CD4-positive, alpha-beta T cell treated with Interleukin-17A for 4 hours (primary cell): ENCODE data around the gene DCBLD2.
"Not testable (repeated sequence)": the region's sequence is repeated elsewhere in the genome, so short reads cannot be mapped to it uniquely, and the experiment has no call there.

Experiments
- DNase-seq: peaks from one replicate; pipeline ENCODE4 v3.0.0-alpha.2; 2020; ENCODE audit warnings: mixed read lengths

DCBLD2 gene

GRCh38 chr3:98890965-98891910 lies 10.3 kb downstream of the DCBLD2 start:
- DNase-seq, result no peak

- no peak for DNase-seq
These were observed 11.2 kb downstream of the DCBLD2 start for GRCh38 chr3:98890181-98890835.

DNA sequence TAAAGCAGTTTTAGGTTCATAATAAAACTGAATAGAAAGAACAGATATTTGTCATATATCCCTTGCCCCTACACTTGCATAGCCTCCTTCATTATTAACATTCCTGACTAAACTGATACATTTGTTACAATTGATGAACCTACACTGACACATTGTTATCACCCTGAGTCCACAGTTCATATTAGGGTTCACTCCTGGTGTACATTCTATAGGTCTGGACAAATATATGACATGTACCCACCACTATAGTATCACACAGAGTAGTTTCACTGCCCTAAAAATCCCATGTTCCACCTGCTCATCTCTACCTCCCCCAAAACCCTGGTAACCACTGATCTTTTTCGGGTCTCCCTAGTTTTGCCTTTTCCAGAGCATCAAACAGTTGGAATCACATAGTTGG lies 13.8 kb downstream of the DCBLD2 start:
- DNase-seq, result no peak

GRCh38 chr3:98886525-98886924 lies 15.0 kb downstream of the DCBLD2 start:
- no peak for DNase-seq

- DNase-seq, result no peak
These were observed 15.6 kb downstream of the DCBLD2 start for GRCh38 chr3:98885851-98886250.

DNA sequence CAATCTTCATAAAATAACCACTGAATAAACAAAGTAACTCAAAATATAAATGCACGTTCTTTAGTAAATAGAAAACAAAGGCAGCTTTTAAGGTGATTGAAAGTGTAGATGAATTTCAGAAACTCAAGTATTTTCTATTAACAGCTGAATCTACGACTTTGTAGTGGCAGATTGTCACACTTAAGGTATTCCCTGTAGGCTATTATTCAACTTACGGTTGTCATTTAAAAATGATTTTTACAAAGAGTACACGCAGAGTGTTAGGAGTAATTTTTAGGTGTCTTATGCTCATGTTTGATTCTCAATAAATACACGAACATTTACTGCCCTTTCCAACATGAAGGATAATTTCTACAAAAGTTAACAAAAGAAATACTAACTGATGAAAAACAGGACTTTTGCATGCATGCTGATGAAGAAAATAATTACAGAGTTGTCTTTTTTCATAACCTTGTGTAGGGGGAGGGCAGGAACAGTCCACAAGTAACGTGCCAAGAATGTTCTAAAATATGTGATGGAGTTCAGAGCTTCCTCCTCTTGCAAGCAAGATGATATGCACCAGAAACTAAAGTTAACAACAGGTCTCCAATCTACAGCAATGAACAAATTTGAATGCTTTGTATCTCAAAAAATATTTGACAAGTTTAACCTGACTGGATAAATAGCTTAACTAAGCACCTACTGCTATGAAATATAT lies 16.7 kb downstream of the DCBLD2 start:
- no peak for DNase-seq

DNA sequence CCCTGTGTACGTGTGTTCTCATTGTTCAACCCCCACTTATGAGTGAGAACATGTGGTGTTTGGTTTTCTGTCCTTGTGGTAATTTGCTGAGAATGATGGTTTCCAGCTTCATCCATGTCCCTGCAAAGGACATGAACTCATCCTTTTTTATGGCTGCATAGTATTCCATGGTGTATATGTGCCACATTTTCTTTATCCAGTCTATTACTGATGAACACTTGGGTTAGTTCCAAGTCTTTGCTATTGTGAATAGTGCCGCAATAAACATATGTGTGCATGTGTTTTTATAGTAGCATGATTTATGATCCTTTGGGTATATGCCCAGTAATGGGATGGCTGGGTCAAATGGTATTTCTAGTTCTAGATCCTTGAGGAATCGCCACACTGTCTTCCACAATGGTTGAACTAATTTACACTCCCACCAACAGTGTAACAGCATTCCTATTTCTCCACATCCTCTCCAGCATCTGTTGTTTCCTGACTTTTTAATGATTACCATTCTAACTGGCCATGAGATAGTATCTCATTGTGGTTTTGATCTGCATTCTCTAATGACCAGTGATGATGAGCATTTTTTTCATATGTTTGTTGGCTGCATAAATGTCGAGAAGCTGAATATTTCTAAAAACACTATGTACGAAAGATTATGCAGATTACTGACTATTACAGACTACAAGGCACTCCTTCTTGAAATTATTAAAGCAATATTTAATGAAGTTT lies 18.7 kb downstream of the DCBLD2 start:
- DNase-seq, result not testable (repeated sequence)

DNA sequence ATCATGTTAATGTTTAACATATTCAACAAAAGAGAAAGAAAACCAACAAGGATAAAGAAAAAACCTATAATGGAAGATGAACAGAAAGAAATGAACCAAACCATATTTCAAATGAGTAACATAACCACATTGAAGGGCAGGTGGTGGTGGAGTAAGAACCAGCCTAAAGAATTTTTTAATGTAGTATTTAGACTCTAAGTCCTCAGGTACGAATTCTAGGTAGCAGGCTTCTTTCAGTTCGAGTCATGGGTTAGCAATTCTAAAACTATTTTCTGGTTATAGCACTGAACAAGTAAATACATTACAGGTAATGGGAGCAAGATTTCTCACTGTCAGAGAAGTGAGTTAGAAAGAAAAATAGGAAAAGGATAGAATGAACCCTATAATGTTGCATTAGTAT lies 24.4 kb downstream of the DCBLD2 start:
- no peak for DNase-seq

DNA sequence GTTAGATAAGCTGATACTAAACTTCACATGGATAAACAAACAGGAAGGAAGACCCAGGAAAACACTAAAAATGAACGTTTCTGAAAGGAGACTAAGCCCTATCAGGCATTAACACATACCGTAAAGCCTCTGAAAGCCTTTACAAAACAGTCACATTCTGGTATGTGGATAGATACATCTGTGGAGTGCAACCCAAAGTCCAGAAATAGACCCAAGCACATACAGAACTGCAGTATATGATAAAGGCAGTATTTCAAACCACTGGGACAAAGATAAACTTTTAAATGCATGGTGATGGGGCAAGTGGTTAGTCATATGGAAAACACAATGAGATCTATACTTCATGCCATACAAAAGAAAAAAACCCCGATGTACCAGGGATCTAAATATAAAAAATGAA lies 26.0 kb downstream of the DCBLD2 start:
- no peak for DNase-seq

DNA sequence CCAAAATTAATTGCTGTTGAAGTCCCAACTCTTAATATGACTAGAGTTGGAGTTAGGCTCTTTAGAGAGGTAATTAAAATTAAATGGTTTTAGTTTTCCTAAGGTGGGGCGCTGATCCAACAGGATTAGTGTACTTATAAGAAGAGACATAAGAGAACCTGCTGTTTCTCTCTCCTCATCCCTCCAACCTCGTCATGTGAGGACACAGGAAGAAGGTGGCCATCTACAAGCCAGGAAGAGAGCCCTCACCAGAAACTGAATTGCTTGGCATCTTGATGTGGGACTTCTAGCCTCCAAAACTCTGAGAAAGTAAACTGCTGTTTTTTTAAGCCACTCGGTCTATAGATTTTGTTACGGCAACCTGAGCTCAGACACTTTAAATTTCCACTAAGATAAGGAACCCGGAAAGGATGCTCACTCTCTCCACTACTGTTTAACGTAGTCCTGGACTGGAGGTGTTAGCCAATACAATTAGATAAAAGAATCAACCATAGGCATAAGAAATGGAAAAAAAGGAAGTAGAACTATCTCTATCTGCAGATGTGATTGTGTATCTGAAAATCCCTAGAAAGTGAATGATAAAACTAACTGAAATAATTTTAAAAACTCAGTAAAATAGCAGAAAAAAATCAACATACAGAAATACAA lies 26.8 kb downstream of the DCBLD2 start:
- DNase-seq, result no peak

- DNase-seq, result no peak
These were observed 32.1 kb downstream of the DCBLD2 start for GRCh38 chr3:98869391-98869790.

- not testable (repeated sequence) for DNase-seq
These were observed 43.5 kb downstream of the DCBLD2 start for GRCh38 chr3:98857971-98858370.

GRCh38 chr3:98857258-98857657 lies 44.2 kb downstream of the DCBLD2 start:
- DNase-seq, result not testable (repeated sequence)

GRCh38 chr3:98856724-98857123 lies 44.8 kb downstream of the DCBLD2 start:
- no peak for DNase-seq

DNA sequence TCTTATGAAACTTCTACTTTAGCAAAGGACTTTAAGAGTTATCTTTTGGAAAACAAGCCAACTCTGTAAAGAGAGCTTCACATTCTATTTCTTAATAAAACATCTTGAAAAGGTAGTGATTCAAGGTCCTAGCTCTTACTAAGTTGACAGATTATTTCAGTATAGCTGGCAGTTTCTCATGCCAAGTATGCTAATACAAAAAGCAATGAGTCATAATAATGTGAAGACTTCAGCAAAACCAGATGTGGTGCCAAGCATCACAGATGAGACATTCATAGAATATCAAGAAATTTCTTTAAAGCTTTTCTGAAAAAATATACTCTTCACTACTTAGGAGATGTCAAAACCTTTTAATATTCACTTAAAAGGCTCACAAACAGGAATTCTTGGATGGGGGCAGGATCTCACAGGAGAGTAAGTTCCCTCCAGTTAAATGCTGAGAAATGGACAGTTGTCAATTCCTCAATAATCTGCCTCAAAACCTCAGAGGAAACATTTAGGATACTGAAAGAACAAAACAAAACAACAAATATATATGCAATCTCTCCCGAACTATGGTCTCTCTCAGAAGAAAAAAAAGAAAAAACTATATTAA lies 45.6 kb downstream of the DCBLD2 start:
- DNase-seq, result no peak

DNA sequence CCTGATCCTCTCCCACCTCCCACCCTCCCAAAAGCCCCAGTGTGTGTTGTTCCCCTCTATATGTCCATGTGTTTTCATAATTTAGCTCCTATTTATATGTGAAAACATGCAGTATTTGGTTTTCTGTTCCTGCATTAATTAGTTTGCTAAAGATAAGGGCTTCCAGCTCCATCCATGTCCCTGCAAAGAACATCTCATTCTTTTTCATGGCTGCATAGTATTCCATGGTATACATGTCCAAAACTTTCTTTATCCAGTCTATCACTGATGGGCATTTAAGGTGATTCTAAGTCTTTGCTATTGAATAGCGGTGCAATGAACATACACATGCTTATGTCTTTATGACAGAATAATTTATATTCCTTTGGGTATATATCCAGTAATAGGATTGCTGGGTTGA lies 53.4 kb downstream of the DCBLD2 start:
- no peak for DNase-seq

DNA sequence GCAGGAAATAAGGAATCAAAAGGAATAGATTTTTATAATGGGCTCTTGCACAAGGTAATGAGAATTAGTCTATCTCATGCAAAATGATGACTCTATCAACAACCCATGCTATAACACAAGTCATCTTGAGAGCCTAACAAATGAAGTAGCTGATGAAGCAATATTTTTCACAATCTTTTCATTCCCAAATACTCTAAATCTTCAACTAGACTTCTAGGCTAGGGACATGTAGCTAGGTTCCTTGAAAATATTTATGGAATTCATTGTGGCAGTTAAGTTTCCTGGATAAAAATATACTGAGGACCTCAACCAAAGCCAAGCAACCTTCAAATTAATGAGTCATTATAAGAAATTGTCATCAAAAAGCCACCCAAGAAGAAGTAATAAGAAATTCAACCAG lies 55.4 kb downstream of the DCBLD2 start:
- no peak for DNase-seq

- no peak for DNase-seq
These were observed 58.1 kb downstream of the DCBLD2 start for GRCh38 chr3:98843266-98843959.

- DNase-seq, result no peak
These were observed 61.6 kb downstream of the DCBLD2 start for GRCh38 chr3:98839846-98840245.

- not testable (repeated sequence) for DNase-seq
These were observed 70.4 kb downstream of the DCBLD2 start for GRCh38 chr3:98831060-98831459.

GRCh38 chr3:98829246-98829832 lies 72.2 kb downstream of the DCBLD2 start:
- no peak for DNase-seq
